Coronary artery (tissue), 2 donors: Measurements from ENCODE around the gene LRRC4C.

Experiments
- DNase-seq: peaks from one replicate; pipeline ENCODE4 v3.0.0-alpha.2; 2017; ENCODE audit warnings: low spot score
- H3K27ac ChIP-seq, 2 donors: fragments of 200-600 bp; sonication (generic); one replicate each; pipeline ENCODE4 v1.5.1; 2016 to 2019
- H3K4me3 ChIP-seq: fragments of 200-600 bp; sonication (generic); 2 replicates; pipeline ENCODE4 v1.5.1; 2016; ENCODE audit warnings: mild to moderate bottlenecking, moderate library complexity
- TF ChIP-seq, protein P1 (sequence below): fragments of 200-600 bp; sonication (generic); IDR thresholded peaks from one replicate; pipeline ENCODE4 v1.5.1; 2019; ENCODE audit warnings: antibody characterized with exemption

The LRRC4C gene

DNA sequence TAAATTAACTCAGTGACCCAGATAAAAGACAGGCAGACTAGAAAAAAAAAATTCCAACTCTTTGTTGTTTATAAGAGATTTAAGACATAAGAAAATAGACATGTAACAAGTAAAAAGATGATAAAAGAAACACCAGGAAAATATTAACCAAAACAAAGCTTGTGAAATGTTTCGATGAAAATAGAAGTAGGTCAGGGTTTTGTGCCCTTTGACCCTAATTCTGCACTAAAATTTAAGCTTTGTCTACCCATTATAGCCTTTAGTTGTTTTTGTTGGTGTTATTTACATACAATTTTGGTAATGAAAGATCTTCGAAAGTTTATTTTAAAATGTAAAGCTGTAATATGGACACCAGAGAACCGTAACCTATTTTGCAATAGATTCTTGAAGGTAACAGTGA lies 75.7 kb downstream of the LRRC4C start:
- no peak for DNase-seq
- H3K4me3 ChIP-seq: no peak overlapping the region
- no peak overlapping the region for H3K27ac ChIP-seq
- TF ChIP-seq, protein P1, sequence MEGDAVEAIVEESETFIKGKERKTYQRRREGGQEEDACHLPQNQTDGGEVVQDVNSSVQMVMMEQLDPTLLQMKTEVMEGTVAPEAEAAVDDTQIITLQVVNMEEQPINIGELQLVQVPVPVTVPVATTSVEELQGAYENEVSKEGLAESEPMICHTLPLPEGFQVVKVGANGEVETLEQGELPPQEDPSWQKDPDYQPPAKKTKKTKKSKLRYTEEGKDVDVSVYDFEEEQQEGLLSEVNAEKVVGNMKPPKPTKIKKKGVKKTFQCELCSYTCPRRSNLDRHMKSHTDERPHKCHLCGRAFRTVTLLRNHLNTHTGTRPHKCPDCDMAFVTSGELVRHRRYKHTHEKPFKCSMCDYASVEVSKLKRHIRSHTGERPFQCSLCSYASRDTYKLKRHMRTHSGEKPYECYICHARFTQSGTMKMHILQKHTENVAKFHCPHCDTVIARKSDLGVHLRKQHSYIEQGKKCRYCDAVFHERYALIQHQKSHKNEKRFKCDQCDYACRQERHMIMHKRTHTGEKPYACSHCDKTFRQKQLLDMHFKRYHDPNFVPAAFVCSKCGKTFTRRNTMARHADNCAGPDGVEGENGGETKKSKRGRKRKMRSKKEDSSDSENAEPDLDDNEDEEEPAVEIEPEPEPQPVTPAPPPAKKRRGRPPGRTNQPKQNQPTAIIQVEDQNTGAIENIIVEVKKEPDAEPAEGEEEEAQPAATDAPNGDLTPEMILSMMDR: no peak

DNA sequence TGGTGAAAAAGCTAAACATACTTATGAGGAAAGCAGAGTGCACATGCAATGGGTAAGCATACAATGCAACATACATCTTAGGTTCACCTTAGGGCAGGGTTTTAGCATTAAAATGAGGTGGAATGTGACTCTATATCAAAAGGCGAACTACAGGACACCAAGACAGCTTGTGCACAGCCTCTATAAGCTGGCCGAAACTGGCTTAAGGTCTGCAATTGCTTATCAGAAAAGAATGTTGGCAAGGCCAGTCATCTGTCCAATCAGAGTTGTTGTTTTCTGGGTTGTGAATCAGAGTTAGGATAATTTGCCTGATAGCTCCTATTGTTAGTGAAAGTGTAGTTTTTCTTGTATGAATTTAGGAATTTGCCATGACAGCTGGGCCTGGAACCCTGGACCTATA lies 76.5 kb downstream of the LRRC4C start:
- H3K27ac ChIP-seq: no peak overlapping the region
- no peak for DNase-seq
- TF ChIP-seq, protein P1: no peak
- H3K4me3 ChIP-seq: no peak overlapping the region

DNA sequence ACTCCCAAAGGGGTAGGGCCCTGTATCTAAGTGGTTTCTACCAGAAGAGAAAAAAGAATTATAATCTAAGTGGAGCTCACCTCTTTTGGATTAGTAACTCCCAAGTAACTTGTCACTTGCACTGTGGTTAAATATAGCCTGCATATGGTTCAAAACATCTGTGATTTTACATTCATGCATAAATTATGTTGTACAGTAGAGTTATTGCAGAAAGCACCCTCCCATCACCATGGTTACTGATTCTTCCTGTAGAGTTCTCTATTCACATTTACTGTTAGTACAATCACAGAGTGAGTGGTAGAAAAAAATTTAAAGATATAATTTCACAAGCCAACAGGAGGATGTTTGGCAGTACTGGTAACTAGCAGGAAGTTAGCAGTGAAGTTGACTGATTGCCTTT lies 80.4 kb downstream of the LRRC4C start:
- TF ChIP-seq, protein P1: no peak
- DNase-seq: no peak
- no peak overlapping the region for H3K27ac ChIP-seq
- H3K4me3 ChIP-seq: no peak overlapping the region

DNA sequence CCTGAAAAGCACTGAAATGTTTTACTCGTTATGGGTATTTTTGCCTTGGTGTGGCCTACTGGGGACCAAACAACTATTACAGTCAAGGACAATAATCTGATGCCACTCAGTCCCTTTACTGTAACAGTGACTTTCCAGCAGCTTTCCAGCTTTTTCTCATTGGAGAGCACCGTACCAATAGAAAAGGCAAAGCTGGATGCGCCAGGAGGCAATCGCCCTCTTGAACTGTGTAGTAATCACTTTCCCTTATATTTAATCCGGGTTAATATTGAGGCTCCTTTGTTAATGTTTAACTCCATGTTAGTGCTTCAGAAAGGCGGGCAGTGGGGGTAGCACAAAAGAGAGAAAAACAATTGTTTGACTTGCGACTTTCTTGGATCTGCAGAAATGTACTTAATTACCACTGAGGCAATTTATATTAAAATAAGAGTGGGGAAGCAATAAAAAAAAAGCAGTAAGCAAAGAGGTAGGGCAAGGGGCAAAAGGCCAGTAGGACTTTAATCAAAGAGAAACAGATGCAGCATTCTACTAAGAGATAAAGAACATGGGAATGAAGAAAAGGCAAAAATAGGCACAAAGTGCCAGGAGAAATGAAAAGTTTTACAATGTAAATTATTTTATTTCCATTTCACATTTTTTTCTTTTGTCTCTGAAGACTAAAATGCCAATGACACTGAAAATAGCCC lies 81.6 kb downstream of the LRRC4C start:
- no peak overlapping the region for H3K27ac ChIP-seq
- TF ChIP-seq, protein P1: no peak
- H3K4me3 ChIP-seq: no peak overlapping the region
- no peak for DNase-seq

DNA sequence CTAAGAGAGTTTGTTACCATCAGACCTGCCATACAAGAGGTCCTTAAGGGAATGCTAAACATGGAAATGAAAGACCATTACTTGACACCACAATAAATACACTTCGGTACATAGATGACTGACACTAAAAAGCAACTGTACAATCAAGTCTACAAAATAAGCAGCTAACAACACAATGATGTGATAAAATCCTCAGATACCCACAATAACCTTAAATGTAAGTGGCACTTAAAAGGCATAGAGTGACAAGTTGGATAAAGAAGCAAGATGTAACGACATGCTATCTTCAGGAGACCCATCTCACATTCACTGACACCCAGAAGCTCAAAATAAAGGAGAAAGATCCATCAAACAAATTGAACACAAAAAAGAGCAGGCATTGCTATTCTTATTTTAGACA lies 107.6 kb downstream of the LRRC4C start:
- H3K27ac ChIP-seq: no peak overlapping the region
- TF ChIP-seq, protein P1: no peak
- DNase-seq: no peak
- H3K4me3 ChIP-seq: no peak overlapping the region

DNA sequence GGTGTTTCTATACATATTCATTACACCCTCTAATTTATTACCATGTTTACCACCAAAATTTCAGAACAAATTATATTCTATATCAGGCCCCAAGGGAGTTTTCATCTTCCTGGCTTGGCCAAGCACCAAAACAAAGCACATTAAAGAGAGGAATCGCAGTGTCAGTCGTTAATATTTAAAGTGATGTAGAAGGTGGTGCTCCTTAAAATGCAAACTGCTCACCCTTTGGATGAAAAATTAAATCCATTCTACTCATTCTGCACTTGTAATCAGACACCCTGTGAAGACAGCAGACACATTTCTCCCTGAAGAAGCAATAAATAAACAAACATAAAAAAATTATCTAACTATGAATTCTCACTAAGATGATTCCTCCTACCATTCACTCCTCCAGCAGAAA lies 113.4 kb downstream of the LRRC4C start:
- DNase-seq: no peak
- Histone ChIP-seq H3K4me3 (no peak overlapping the region), H3K27ac (no peak overlapping the region)
- TF ChIP-seq, protein P1: no peak
